Ishikawa (cell line): ENCODE data around the gene ELL2.

Experiments
- CEBPB ChIP-seq: IDR thresholded peaks from 2 replicates; pipeline ENCODE4 v1.6.1; 2012
- CREB1 ChIP-seq: IDR thresholded peaks from 2 replicates; pipeline ENCODE4 v1.6.1; 2012; ENCODE audit warnings: low read depth
- EGR1 ChIP-seq: IDR thresholded peaks from 2 replicates; pipeline ENCODE4 v1.6.1; 2012
- EP300 ChIP-seq: IDR thresholded peaks from 2 replicates; pipeline ENCODE4 v1.6.1; 2012; ENCODE audit warnings: borderline replicate concordance
- FOXM1 ChIP-seq: IDR thresholded peaks from 2 replicates; pipeline ENCODE4 v1.6.1; 2012; ENCODE audit warnings: low read depth, borderline replicate concordance
- MAX ChIP-seq: IDR thresholded peaks from 2 replicates; pipeline ENCODE4 v1.6.1; 2012
- NFIC ChIP-seq: IDR thresholded peaks from 2 replicates; pipeline ENCODE4 v1.6.1; 2012
- RAD21 ChIP-seq: IDR thresholded peaks from 2 replicates; pipeline ENCODE4 v1.6.1; 2012; ENCODE audit warnings: low read depth
- TAF1 ChIP-seq: IDR thresholded peaks from 2 replicates; pipeline ENCODE4 v1.6.1; 2012; ENCODE audit warnings: low read depth, mild to moderate bottlenecking
- TCF12 ChIP-seq: IDR thresholded peaks from 2 replicates; pipeline ENCODE4 v1.6.1; 2012; ENCODE audit warnings: low read depth
- TEAD4 ChIP-seq: IDR thresholded peaks from 2 replicates; pipeline ENCODE4 v1.6.1; 2012
- USF1 ChIP-seq: IDR thresholded peaks from 2 replicates; pipeline ENCODE4 v1.6.1; 2012
- YY1 ChIP-seq: IDR thresholded peaks from 2 replicates; pipeline ENCODE4 v1.6.1; 2012; ENCODE audit warnings: low read depth
- ZBTB7A ChIP-seq: IDR thresholded peaks from 2 replicates; pipeline ENCODE4 v1.6.1; 2012; ENCODE audit warnings: low read depth
- TF ChIP-seq, protein P1 (sequence below): IDR thresholded peaks from 2 replicates; pipeline ENCODE4 v1.6.1; 2012; ENCODE audit warnings: low read depth, mild to moderate bottlenecking

ELL2 gene

DNA sequence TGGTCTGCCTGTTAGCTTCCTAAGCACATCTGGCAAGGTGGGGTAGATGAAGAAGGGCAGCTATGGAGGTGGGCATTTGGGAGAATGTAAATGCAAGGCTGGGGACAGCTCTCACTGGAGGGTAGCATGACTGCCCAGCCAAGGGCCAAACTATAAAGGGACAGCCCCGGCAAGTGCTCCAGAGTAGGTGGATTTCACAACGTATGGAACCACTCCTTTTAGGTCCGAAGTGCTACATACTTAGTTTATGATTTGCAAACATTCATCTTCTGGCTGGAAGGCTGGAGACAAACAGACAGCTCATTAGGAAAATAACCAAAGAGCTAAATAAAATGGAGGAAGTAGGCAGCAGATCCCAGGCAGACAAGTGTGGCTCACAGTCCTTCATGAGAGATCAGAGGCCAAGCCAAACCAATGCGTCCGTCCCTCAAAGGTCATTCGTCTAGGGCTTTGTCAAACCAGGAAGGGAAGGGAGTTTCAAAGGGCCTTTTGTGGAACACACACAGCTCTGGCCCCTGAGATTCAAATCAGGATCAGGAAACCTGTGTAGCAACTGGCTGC, 96.6 kb downstream of the ELL2 start:
- no peak for TF ChIP-seq EP300
- TF ChIP-seq, protein P1, sequence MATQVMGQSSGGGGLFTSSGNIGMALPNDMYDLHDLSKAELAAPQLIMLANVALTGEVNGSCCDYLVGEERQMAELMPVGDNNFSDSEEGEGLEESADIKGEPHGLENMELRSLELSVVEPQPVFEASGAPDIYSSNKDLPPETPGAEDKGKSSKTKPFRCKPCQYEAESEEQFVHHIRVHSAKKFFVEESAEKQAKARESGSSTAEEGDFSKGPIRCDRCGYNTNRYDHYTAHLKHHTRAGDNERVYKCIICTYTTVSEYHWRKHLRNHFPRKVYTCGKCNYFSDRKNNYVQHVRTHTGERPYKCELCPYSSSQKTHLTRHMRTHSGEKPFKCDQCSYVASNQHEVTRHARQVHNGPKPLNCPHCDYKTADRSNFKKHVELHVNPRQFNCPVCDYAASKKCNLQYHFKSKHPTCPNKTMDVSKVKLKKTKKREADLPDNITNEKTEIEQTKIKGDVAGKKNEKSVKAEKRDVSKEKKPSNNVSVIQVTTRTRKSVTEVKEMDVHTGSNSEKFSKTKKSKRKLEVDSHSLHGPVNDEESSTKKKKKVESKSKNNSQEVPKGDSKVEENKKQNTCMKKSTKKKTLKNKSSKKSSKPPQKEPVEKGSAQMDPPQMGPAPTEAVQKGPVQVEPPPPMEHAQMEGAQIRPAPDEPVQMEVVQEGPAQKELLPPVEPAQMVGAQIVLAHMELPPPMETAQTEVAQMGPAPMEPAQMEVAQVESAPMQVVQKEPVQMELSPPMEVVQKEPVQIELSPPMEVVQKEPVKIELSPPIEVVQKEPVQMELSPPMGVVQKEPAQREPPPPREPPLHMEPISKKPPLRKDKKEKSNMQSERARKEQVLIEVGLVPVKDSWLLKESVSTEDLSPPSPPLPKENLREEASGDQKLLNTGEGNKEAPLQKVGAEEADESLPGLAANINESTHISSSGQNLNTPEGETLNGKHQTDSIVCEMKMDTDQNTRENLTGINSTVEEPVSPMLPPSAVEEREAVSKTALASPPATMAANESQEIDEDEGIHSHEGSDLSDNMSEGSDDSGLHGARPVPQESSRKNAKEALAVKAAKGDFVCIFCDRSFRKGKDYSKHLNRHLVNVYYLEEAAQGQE, result no peak
- TF ChIP-seq TAF1, result no peak
- no peak for TF ChIP-seq NFIC
- TF ChIP-seq EGR1, result no peak
- no peak for TF ChIP-seq CREB1
- TF ChIP-seq RAD21, result no peak
- no peak for TF ChIP-seq MAX
- no peak for TF ChIP-seq CEBPB
- TF ChIP-seq ZBTB7A, result no peak
- TF ChIP-seq USF1, result no peak
- no peak for TF ChIP-seq YY1
- no peak for TF ChIP-seq TEAD4
- TF ChIP-seq TCF12, result no peak
- TF ChIP-seq FOXM1, result no peak

GRCh38 chr5:95864456-95864855, 97.2 kb downstream of the ELL2 start:
- no peak for TF ChIP-seq EP300
- no peak for TF ChIP-seq NFIC

GRCh38 chr5:95863383-95863757, 98.3 kb downstream of the ELL2 start:
- TF ChIP-seq TCF12 (no peak), RAD21 (no peak), CEBPB (peak; percentile 84)

DNA sequence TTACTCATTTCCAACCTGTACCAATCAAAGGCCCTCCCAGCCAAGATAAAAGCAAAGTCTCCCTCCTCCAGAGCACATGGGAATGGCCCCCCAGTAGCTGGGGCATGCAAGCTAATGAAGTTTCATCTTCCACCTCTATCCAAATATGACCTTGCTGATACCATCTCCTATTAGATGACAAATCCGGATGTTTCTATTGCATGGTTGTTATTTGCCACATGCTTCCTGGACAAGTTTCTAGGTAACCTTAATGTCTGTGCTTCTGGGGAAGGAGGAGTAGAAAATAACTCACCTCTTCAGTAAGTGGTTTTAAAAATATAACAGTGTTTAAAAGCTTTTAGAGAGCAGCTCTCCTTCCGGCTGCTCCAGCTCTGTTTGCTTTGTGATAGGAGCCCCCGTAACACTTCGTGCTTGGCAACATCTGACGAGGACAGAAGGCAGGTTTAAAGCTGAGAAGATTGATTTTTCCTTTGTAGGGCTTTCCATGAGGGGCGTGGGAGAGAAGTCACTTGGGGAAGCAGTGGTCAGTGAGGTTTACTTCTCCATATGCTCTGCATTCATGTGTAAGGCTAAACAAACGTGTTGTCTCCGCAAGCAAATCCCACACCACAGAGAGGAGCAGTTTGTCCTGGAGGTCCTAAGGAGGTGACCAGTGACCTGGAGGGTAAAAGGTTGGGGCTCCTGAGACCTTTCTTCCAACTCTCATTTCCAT, 98.8 kb downstream of the ELL2 start:
- TF ChIP-seq CEBPB (no peak), TCF12 (no peak), EP300 (no peak), USF1 (no peak)

- TF ChIP-seq TEAD4 (no peak), CEBPB (no peak), ZBTB7A (no peak), RAD21 (no peak), MAX (no peak), USF1 (no peak), NFIC (no peak), EP300 (no peak), FOXM1 (no peak), YY1 (no peak; the same call in 1 of the 2 replicates), TAF1 (no peak), CREB1 (no peak), TCF12 (no peak), EGR1 (no peak)
- TF ChIP-seq, protein P1, result no peak
Observed at GRCh38 chr5:95861864-95862561, 99.6 kb downstream of the ELL2 start.
